Vagina (tissue), 2 donors: ENCODE measurements around the gene MYH14.

Experiments used
- CTCF ChIP-seq, 3 experiments: fragments of 450-650 bp in 2 of 3; fragments of 200-600 bp in 1 of 3; sonication (generic) in 1 of 3; IDR thresholded peaks; one replicate each; pipeline ENCODE4 v1.5.1; 2017 to 2019; ENCODE audit warnings: antibody characterized with exemption in 3 of 3, mild to moderate bottlenecking in 2 of 3, moderate library complexity in 2 of 3
- POLR2A ChIP-seq, 2 donors: fragments of 450-650 bp; IDR thresholded peaks; one replicate each; pipeline ENCODE4 v1.6.1; 2017; ENCODE audit warnings: antibody characterized with exemption in 2 of 2, mild to moderate bottlenecking in 2 of 2, moderate library complexity in 2 of 2
- POLR2AphosphoS5 ChIP-seq, 2 donors: sonication (generic); formaldehyde crosslinking; IDR thresholded peaks; one replicate each; pipeline ENCODE4 v1.9.0; 2017; ENCODE audit warnings: antibody characterized with exemption in 2 of 2, mild to moderate bottlenecking in 2 of 2, low read depth in 1 of 2; ENCODE audit not compliant: insufficient read depth in 1 of 2

- TF ChIP-seq CTCF (IDR thresholded peaks at IDR 0.05), result no peak
- peak in 1 of 2 donors; percentile 46 for TF ChIP-seq POLR2A (IDR thresholded peaks at IDR 0.05)
- TF ChIP-seq POLR2AphosphoS5 (IDR thresholded peaks at IDR 0.05; ENCODE audit: insufficient read depth in 1 of 2, low read depth in 1 of 2), result peak; percentile 79 to 88
Measured at GRCh38 chr19:50333737-50334617, 130.6 kb downstream of the MYH14 start.
